Measurements from ENCODE around the gene ADCY6.

DNA sequence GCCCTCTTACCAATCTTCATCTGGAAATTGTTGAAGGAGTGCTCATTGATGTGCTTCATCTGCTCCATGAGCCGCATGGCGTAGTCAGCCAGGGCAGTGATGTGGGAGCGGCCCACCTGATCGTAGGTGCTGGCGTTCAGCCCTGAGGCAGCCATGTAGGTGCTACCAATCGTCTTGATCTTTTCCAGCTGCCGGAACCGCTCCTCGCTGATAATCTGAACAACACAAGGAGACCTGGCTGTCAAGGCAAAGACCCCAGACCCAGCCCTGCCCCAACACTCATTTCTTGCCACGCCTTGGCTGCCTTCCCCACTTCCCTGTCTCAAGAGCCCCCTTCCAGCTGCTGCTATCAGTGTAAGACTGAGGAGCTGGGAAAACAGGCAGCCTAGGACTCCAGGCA is 18.1 kb downstream of the ADCY6 start:
- TF ChIP-seq POLR2A (IDR thresholded peaks at IDR 0.05) (no peak), CTCF (IDR thresholded peaks at IDR 0.05) (no peak)
